IMR-90 (cell line): Measurements from ENCODE around the gene TTC1. TPM values are rescaled to one million over a fixed set of nuclear protein-coding genes. Genes with fewer than 3 reads are reported as not detected.
"Not testable (repeated sequence)": the region's sequence is repeated elsewhere in the genome, so short reads cannot be mapped to it uniquely, and the experiment has no call there.

ENCODE experiments used
- ATAC-seq: fragments of 200-7000 bp; cut with Tn5 transposase; 2 replicates; pipeline ENCODE4 v1.9.1; 2020; ENCODE audit warnings: low read depth, mild to moderate bottlenecking, moderate library complexity
- BruUV-seq: library from RNA; stranded (reverse); fragments of 400-500 nt; replicated peaks from 2 replicates; lab custom pipeline; 2021; lab: Mats Ljungman, UMichigan
- CTCF ChIA-PET: fragments of 300-600 bp; formaldehyde crosslinking; extraction: SDS; loops from one replicate; lab custom pipeline; 2021; ENCODE audit warnings: antibody characterized with exemption; lab: Yijun Ruan, JAX
- POLR2A ChIA-PET: fragments of 300-600 bp; sonication (Branson Sonifier 250); formaldehyde crosslinking; loops from one replicate; lab custom pipeline; 2022; ENCODE audit warnings: antibody characterized with exemption; ENCODE audit not compliant: unreplicated experiment; lab: Charles Lee
- DNase-seq: peaks from one replicate; pipeline ENCODE4 v3.0.0; 2013
- H2AFZ ChIP-seq: replicated peaks from 2 replicates; pipeline ENCODE3; 2013; ENCODE audit warnings: low read length, mild to moderate bottlenecking; ENCODE audit not compliant: poor library complexity
- H2AK5ac ChIP-seq: 2 replicates; pipeline ENCODE4 v1.6.1; 2013; ENCODE audit warnings: low read depth, low read length, inconsistent platforms
- H2AK9ac ChIP-seq: replicated peaks from 2 replicates; pipeline ENCODE3; 2013; ENCODE audit warnings: mild to moderate bottlenecking, low read depth, low read length, moderate library complexity; ENCODE audit not compliant: poor library complexity
- H2BK120ac ChIP-seq: 2 replicates; pipeline ENCODE4 v1.6.1; 2013; ENCODE audit warnings: low read depth, low read length, inconsistent platforms
- H2BK15ac ChIP-seq: 3 replicates; pipeline ENCODE4 v1.6.1; 2013; ENCODE audit warnings: low read depth, low read length, inconsistent platforms
- H2BK20ac ChIP-seq: 2 replicates; pipeline ENCODE4 v1.6.1; 2013; ENCODE audit warnings: low read depth, mild to moderate bottlenecking, inconsistent platforms, low read length, moderate library complexity
- H2BK5ac ChIP-seq: 2 replicates; pipeline ENCODE4 v1.6.1; 2013; ENCODE audit warnings: mild to moderate bottlenecking, low read depth, low read length, inconsistent platforms; ENCODE audit not compliant: poor library complexity, severe bottlenecking
- H3K14ac ChIP-seq: replicated peaks from 2 replicates; pipeline ENCODE4 v1.6.1; 2013; ENCODE audit warnings: low read depth, low read length, inconsistent platforms
- H3K18ac ChIP-seq: 2 replicates; pipeline ENCODE4 v1.6.1; 2013; ENCODE audit warnings: low read depth, low read length, control low read depth
- H3K23ac ChIP-seq: 2 replicates; pipeline ENCODE4 v1.6.1; 2013; ENCODE audit warnings: low read depth, low read length, inconsistent platforms
- H3K27ac ChIP-seq: 2 replicates; pipeline ENCODE4 v1.5.1; 2013; ENCODE audit warnings: mild to moderate bottlenecking, control low read depth, low read length; ENCODE audit not compliant: insufficient read depth
- H3K27me3 ChIP-seq: 2 replicates; pipeline ENCODE4 v1.6.1; 2013; ENCODE audit warnings: low read length; ENCODE audit not compliant: control insufficient read depth, insufficient read depth
- H3K36me3 ChIP-seq: 2 replicates; pipeline ENCODE4 v1.6.1; 2013; ENCODE audit warnings: low read length, mixed read lengths; ENCODE audit not compliant: control insufficient read depth, insufficient read depth
- H3K4ac ChIP-seq: 2 replicates; pipeline ENCODE4 v1.6.1; 2013; ENCODE audit warnings: low read depth, low read length, inconsistent platforms
- H3K4me1 ChIP-seq: 2 replicates; pipeline ENCODE4 v1.6.1; 2013; ENCODE audit warnings: low read length, mixed read lengths; ENCODE audit not compliant: control insufficient read depth, insufficient read depth
- H3K4me2 ChIP-seq: 2 replicates; pipeline ENCODE4 v1.6.1; 2013; ENCODE audit warnings: low read depth, mild to moderate bottlenecking, control low read depth, low read length, moderate library complexity
- H3K4me3 ChIP-seq: 2 replicates; pipeline ENCODE4 v1.5.1; 2013; ENCODE audit warnings: low read depth, mild to moderate bottlenecking, control low read depth, low read length, moderate library complexity; ENCODE audit not compliant: insufficient read depth
- H3K56ac ChIP-seq: 2 replicates; pipeline ENCODE4 v1.6.1; 2013; ENCODE audit warnings: low read length, inconsistent platforms; ENCODE audit not compliant: insufficient read depth; ENCODE audit errors: extremely low read depth
- H3K79me1 ChIP-seq, 2 experiments: 2 replicates each; pipeline ENCODE4 v1.6.1; 2013; ENCODE audit warnings: low read length in 2 of 2, inconsistent platforms in 1 of 2, low read depth in 1 of 2
- H3K9ac ChIP-seq: 2 replicates; pipeline ENCODE4 v1.6.1; 2013; ENCODE audit warnings: low read depth, low read length, control low read depth
- H3K9me1 ChIP-seq: 2 replicates; pipeline ENCODE4 v1.6.1; 2013; ENCODE audit warnings: low read length, inconsistent platforms; ENCODE audit not compliant: insufficient read depth
- H3K9me3 ChIP-seq: 2 replicates; pipeline ENCODE4 v1.6.1; 2013; ENCODE audit warnings: low read length; ENCODE audit not compliant: control insufficient read depth, insufficient read depth
- H4K20me1 ChIP-seq: 2 replicates; pipeline ENCODE4 v1.6.1; 2013; ENCODE audit warnings: low read length, inconsistent platforms; ENCODE audit not compliant: insufficient read depth
- H4K5ac ChIP-seq: 2 replicates; pipeline ENCODE4 v1.6.1; 2013; ENCODE audit warnings: mild to moderate bottlenecking, low read depth, low read length, control low read depth
- H4K8ac ChIP-seq, 2 experiments: 2 replicates each; pipeline ENCODE4 v1.6.1; 2013; ENCODE audit warnings: low read depth in 2 of 2, low read length in 2 of 2, control low read depth in 1 of 2, inconsistent platforms in 1 of 2
- H4K91ac ChIP-seq: 2 replicates; pipeline ENCODE4 v1.6.1; 2013; ENCODE audit warnings: low read depth, low read length, inconsistent platforms; ENCODE audit not compliant: insufficient read depth
- WGBS, 2 experiments: methylation state at CpG; one replicate each; pipeline versions ENCODE4 v1.1.5 to v1.1.7; 2013; ENCODE audit warnings: missing lambda C conversion rate in 2 of 2; ENCODE audit not compliant: insufficient read length in 1 of 2; ENCODE audit errors: extremely low coverage in 2 of 2; 5-methylcytosine and 5-hydroxymethylcytosine counted together
- dilution Hi-C: fragments of 300-500 bp; cut with HindIII; formaldehyde crosslinking; loops from one replicate; pipeline ENCODE4 v1.14.3; 2018; ENCODE audit warnings: low sequenced_read_pairs; ENCODE audit not compliant: unreplicated experiment
- in situ Hi-C: fragments of 300-500 bp; cut with MboI; formaldehyde crosslinking; loops from 3 replicates; pipeline ENCODE4 v1.14.3; 2019; ENCODE audit warnings: low sequenced_read_pairs, inconsistent platforms, mixed read lengths
- intact Hi-C: fragments of 100-400 bp; cut with micrococcal nuclease; formaldehyde crosslinking; loops from 2 replicates; pipeline ENCODE4 v1.10.0; 2022
- polyA plus RNA-seq, 3 experiments: library from polyadenylated mRNA; depleted of rRNA; stranded (reverse); fragments of >200 nt; gene quantifications; 2 replicates each; pipeline ENCODE4 v1.2.3, GENCODE V29; 2012; ENCODE audit warnings: low replicate concordance in 1 of 3
- total RNA-seq: library from RNA; depleted of rRNA; stranded (reverse); fragments of >200 nt; gene quantifications from 2 replicates; pipeline ENCODE4 v1.2.3, GENCODE V29; 2012

Gene TTC1
- total and polyA plus RNA-seq, 2 of the 4 experiments (the other 2 are of a cell fraction) = 23.1 to 41.1 TPM

- H3K9me1 ChIP-seq, in situ Hi-C loops, H3K14ac ChIP-seq, H2BK120ac ChIP-seq, intact Hi-C loops, H4K20me1 ChIP-seq, H2BK5ac ChIP-seq, H3K9me3 ChIP-seq, H3K79me1 ChIP-seq, H4K5ac ChIP-seq, H4K91ac ChIP-seq, H3K4ac ChIP-seq, H2AK5ac ChIP-seq, ATAC-seq, H2BK15ac ChIP-seq, H3K4me3 ChIP-seq, dilution Hi-C loops, BruUV-seq, H3K27me3 ChIP-seq, H2AFZ ChIP-seq, H3K27ac ChIP-seq, CTCF ChIA-PET, H3K56ac ChIP-seq, H4K8ac ChIP-seq, H3K9ac ChIP-seq, H3K4me2 ChIP-seq, H2BK20ac ChIP-seq, H3K18ac ChIP-seq, H2AK9ac ChIP-seq, H3K23ac ChIP-seq, H3K4me1 ChIP-seq, DNase-seq, POLR2A ChIA-PET: not testable (repeated sequence)
- no CpG with 5 or more reads among the region's 5 CpGs for WGBS, 2 experiments
- H3K36me3 ChIP-seq = peaks cover 11% of the 10 kb centered on the region
Measured at GRCh38 chr5:160069120-160069519, 60.2 kb downstream of the TTC1 start.
